Gastrocnemius medialis (tissue), 4 donors: Measurements from ENCODE around the gene GJC2.

ENCODE experiments used
- CTCF ChIP-seq, 5 experiments: fragments of 450-650 bp in 3 of 5; fragments of 200-600 bp in 2 of 5; sonication (generic) in 2 of 5; IDR thresholded peaks in 4 of 5; conservative IDR thresholded peaks in 1 of 5; 1 replicate in 4 of 5; 2 replicates in 1 of 5; pipeline ENCODE4 v1.5.1; 2016 to 2019; ENCODE audit warnings: antibody characterized with exemption in 5 of 5, mild to moderate bottlenecking in 3 of 5, moderate library complexity in 3 of 5
- POLR2A ChIP-seq, 2 donors: fragments of 450-650 bp; IDR thresholded peaks; one replicate each; pipeline ENCODE4 v1.6.1; 2017; ENCODE audit warnings: antibody characterized with exemption in 2 of 2, mild to moderate bottlenecking in 2 of 2, moderate library complexity in 2 of 2

DNA sequence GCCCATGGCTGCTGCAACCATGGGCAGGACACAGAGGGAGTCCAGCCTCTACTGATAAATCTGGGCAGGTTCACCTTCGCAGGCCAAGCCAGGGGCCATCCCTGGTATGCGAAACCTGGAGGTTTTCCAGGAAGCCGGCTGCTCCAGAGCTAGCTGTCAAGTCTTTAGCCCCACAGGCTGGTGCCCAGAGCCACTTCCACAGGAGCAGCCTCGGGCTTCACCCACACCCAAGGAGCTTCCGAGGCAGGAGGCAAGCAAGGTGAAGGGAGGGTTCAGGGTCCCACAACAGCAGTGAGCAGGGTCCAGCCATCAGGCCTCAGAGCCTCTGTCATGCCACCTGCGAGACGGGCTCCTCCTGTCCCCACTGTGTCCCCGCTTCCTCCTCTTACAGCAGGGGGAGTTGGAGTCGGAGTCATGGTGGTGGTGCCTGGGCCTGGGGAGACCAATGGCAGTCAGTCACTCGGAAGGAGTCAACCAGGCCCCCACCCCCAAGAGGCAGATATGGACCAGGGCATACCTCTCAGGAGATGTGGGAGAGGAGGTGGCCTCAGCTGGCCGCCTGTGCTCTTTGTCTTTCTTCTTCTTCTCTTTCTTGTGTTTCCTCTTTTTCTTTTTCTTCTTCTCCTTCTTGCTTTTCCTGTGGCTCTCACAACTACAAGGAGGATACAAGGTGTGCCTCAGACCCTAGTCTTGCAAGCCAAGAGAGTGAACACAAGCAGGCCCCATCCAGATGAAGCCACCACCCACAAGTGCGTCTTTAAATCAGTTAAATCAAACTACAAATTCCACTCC lies 48.7 kb upstream of the GJC2 start:
- TF ChIP-seq POLR2A (IDR thresholded peaks at IDR 0.05) (no peak), CTCF (IDR thresholded peaks at IDR 0.05 in 4 of 5, conservative IDR thresholded peaks at IDR 0.05 in 1 of 5) (no peak)
